ENCODE data around the gene SEC23B.

The SEC23B gene

GRCh38 chr20:18588574-18588933 lies 80.8 kb downstream of the SEC23B start:
- H3K9me3 Mint-ChIP-seq, result no peaks in the 10 kb centered on the region
- H3K4me3 Mint-ChIP-seq, result peak overlapping the region; percentile 91
- peaks cover 3% of the 10 kb centered on the region for H3K36me3 Mint-ChIP-seq (ENCODE audit: low read depth)
- H3K27ac Mint-ChIP-seq, result peak overlapping the region; percentile 89
- peaks cover 31% of the 10 kb centered on the region for H3K4me1 Mint-ChIP-seq (ENCODE audit: low read depth)
- peaks cover 4% of the 10 kb centered on the region for H3K27me3 Mint-ChIP-seq

GRCh38 chr20:18589941-18590674 lies 82.4 kb downstream of the SEC23B start:
- Mint-ChIP-seq H3K36me3 (ENCODE audit: low read depth) (peaks cover 5% of the 10 kb centered on the region), H3K9me3 (no peaks in the 10 kb centered on the region), H3K4me3 (peak overlapping the region; percentile 91), H3K4me1 (ENCODE audit: low read depth) (peaks cover 31% of the 10 kb centered on the region), H3K27ac (no peak overlapping the region), H3K27me3 (no peaks in the 10 kb centered on the region)

- Mint-ChIP-seq H3K4me1 (ENCODE audit: low read depth) (no peaks in the 10 kb centered on the region), H3K9me3 (no peaks in the 10 kb centered on the region), H3K27me3 (no peaks in the 10 kb centered on the region), H3K4me3 (no peak overlapping the region), H3K27ac (no peak overlapping the region), H3K36me3 (ENCODE audit: low read depth) (peaks cover 34% of the 10 kb centered on the region)
Measured at GRCh38 chr20:18596270-18596669, 88.5 kb downstream of the SEC23B start.

GRCh38 chr20:18609741-18610140 lies 102.0 kb downstream of the SEC23B start:
- Mint-ChIP-seq H3K4me3 (no peak overlapping the region), H3K4me1 (ENCODE audit: low read depth) (peaks cover 9% of the 10 kb centered on the region), H3K27ac (no peak overlapping the region), H3K9me3 (no peaks in the 10 kb centered on the region), H3K27me3 (no peaks in the 10 kb centered on the region), H3K36me3 (ENCODE audit: low read depth) (peaks cover 6% of the 10 kb centered on the region)
